ENCODE data around the gene KTI12. TPM values are rescaled to one million over a fixed set of nuclear protein-coding genes. Genes with fewer than 3 reads are reported as not detected.
"Not testable (repeated sequence)": the region's sequence is repeated elsewhere in the genome, so short reads cannot be mapped to it uniquely, and the experiment has no call there.

The KTI12 gene
- 9.6 and 9.9 TPM in 2 replicates for total RNA-seq (ENCODE audit: low replicate concordance)
- long read RNA-seq, transcript KTI12-201 (1 exons, 1,714 nt): major isoform, 46 of 46 reads
- long read RNA-seq, partial matches to known transcripts: 0 of 46 reads
- long read RNA-seq, other reads (novel, unspliced or antisense): 0 of 46 reads

GRCh38 chr1:52033190-52034049, at the start of gene KTI12:
KTI12 (minus strand) TSS chr1:52033810; CDS start chr1:52033761, 49 bp downstream.
- Mint-ChIP-seq H3K4me3 (peak within 1 kb of the TSS; percentile 93), H3K27ac (peak within 1 kb of the TSS; percentile 89), H3K4me1 (ENCODE audit: unreplicated experiment) (peaks cover 27% of the 10 kb centered on the region), H3K9me3 (no peaks in the 10 kb centered on the region), H3K27me3 (no peaks in the 10 kb centered on the region), H3K36me3 (peaks cover 7% of the 10 kb centered on the region)
- DNase-seq (ENCODE audit: extremely low spot score, unreplicated experiment): peak; percentile 83
- TF ChIP-seq, protein P1, sequence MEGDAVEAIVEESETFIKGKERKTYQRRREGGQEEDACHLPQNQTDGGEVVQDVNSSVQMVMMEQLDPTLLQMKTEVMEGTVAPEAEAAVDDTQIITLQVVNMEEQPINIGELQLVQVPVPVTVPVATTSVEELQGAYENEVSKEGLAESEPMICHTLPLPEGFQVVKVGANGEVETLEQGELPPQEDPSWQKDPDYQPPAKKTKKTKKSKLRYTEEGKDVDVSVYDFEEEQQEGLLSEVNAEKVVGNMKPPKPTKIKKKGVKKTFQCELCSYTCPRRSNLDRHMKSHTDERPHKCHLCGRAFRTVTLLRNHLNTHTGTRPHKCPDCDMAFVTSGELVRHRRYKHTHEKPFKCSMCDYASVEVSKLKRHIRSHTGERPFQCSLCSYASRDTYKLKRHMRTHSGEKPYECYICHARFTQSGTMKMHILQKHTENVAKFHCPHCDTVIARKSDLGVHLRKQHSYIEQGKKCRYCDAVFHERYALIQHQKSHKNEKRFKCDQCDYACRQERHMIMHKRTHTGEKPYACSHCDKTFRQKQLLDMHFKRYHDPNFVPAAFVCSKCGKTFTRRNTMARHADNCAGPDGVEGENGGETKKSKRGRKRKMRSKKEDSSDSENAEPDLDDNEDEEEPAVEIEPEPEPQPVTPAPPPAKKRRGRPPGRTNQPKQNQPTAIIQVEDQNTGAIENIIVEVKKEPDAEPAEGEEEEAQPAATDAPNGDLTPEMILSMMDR (conservative IDR thresholded peaks at IDR 0.05): no peak

DNA sequence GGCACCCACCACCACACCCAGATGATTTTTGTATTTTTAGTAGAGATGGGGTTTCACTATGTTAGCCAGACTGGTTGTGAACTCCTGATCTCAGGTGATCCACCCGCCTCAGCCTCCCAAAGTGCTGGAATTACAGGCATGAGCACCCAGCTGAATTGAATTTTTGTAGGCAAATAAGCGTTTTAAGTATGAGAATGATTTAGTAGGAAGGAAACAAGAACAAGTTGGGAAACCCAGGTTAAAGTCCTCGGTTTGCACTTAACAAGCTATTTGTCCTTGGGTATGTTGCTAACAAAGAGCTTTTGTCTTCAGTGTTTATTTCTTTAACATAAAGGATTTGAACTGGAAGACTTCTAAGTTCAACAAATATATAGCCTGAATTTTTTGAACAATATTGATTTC, 46.4 kb upstream of the KTI12 start:
- Mint-ChIP-seq H3K27me3 (no peaks in the 10 kb centered on the region), H3K4me3 (no peak overlapping the region), H3K4me1 (ENCODE audit: unreplicated experiment) (no peaks in the 10 kb centered on the region), H3K36me3 (peaks cover 17% of the 10 kb centered on the region), H3K9me3 (no peaks in the 10 kb centered on the region), H3K27ac (no peak overlapping the region)
- DNase-seq (ENCODE audit: extremely low spot score, unreplicated experiment): no peak
- TF ChIP-seq, protein P1 (conservative IDR thresholded peaks at IDR 0.05): no peak

- peaks cover 22% of the 10 kb centered on the region for H3K36me3 Mint-ChIP-seq
- H3K27ac Mint-ChIP-seq; DNase-seq (ENCODE audit: extremely low spot score, unreplicated experiment); H3K4me1 Mint-ChIP-seq (ENCODE audit: unreplicated experiment); H3K27me3 Mint-ChIP-seq; H3K9me3 Mint-ChIP-seq; H3K4me3 Mint-ChIP-seq: not testable (repeated sequence)
Observed at GRCh38 chr1:52077277-52077676, 43.7 kb upstream of the KTI12 start.

DNA sequence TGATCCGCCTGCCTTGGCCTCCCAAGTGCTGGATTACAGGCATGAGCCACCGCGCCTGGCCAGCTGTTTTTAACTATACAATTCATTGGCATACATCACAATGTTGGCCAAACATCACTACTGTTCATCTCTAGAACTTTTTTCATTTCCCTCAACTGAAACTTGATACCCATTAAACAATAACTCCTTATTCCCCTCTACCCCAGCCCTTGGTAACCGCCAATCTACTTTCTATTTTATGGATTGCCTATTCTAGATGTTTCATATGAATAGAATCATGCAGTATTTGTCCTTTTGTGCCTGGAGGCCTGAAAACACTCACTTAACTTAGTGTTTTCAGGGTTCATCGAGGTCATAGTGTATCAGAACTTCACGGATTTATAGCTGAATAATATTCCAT, 38.7 kb upstream of the KTI12 start:
- no peaks in the 10 kb centered on the region for H3K4me1 Mint-ChIP-seq (ENCODE audit: unreplicated experiment)
- TF ChIP-seq, protein P1 (conservative IDR thresholded peaks at IDR 0.05): no peak
- no peak overlapping the region for H3K4me3 Mint-ChIP-seq
- no peak for DNase-seq (ENCODE audit: extremely low spot score, unreplicated experiment)
- H3K27me3 Mint-ChIP-seq: no peaks in the 10 kb centered on the region
- H3K36me3 Mint-ChIP-seq: peaks cover 22% of the 10 kb centered on the region
- H3K27ac Mint-ChIP-seq: no peak overlapping the region
- no peaks in the 10 kb centered on the region for H3K9me3 Mint-ChIP-seq

DNA sequence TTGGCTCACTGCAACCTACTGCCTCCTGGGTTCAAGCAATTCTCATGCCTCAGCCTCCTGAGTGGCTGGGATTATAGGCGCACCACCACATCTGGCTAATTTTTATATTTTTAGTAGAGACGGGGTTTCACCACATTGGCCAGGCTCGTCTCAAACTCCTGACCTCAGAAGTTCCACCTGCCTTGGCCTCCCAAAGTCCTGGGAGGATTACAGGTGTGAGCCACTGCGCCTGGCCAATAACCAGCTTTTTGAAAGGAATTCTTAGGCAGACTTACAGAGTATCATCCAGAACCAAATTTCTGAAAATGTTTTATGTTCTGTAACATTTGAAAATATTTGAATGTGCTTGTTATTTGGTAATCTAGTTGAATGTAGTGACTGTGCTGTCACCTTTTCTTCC, 37.1 kb upstream of the KTI12 start:
- DNase-seq (ENCODE audit: extremely low spot score, unreplicated experiment): no peak
- H3K4me3 Mint-ChIP-seq: no peak overlapping the region
- H3K27me3 Mint-ChIP-seq: no peaks in the 10 kb centered on the region
- no peak overlapping the region for H3K27ac Mint-ChIP-seq
- peaks cover 22% of the 10 kb centered on the region for H3K36me3 Mint-ChIP-seq
- TF ChIP-seq, protein P1 (conservative IDR thresholded peaks at IDR 0.05): no peak
- no peaks in the 10 kb centered on the region for H3K4me1 Mint-ChIP-seq (ENCODE audit: unreplicated experiment)
- H3K9me3 Mint-ChIP-seq: no peaks in the 10 kb centered on the region

- DNase-seq (ENCODE audit: extremely low spot score, unreplicated experiment): no peak
- TF ChIP-seq, protein P1 (conservative IDR thresholded peaks at IDR 0.05): no peak
- no peak overlapping the region for H3K27ac Mint-ChIP-seq
- H3K4me1 Mint-ChIP-seq (ENCODE audit: unreplicated experiment): peaks cover 8% of the 10 kb centered on the region
- peaks cover 27% of the 10 kb centered on the region for H3K36me3 Mint-ChIP-seq
- H3K4me3 Mint-ChIP-seq: no peak overlapping the region
- H3K9me3 Mint-ChIP-seq: no peaks in the 10 kb centered on the region
- H3K27me3 Mint-ChIP-seq: no peaks in the 10 kb centered on the region
Observed at GRCh38 chr1:52063192-52063591, 29.6 kb upstream of the KTI12 start.
